NCI-H2196 treated with DMSO at 0.1 percent for 48 hours (cell line): ENCODE results near the gene TINCR.
"Not testable (repeated sequence)": the region's sequence is repeated elsewhere in the genome, so short reads cannot be mapped to it uniquely, and the experiment has no call there.

ENCODE experiments used
- DNase-seq: peaks from one replicate; lab custom pipeline; 2025; ENCODE audit not compliant: unreplicated experiment; lab: John Stamatoyannopoulos, UW

Gene TINCR

GRCh38 chr19:5561559-5561958 is 6.2 kb downstream of the TINCR start:
- DNase-seq, result no peak

GRCh38 chr19:5560156-5560555 is 7.6 kb downstream of the TINCR start:
- no peak for DNase-seq

DNA sequence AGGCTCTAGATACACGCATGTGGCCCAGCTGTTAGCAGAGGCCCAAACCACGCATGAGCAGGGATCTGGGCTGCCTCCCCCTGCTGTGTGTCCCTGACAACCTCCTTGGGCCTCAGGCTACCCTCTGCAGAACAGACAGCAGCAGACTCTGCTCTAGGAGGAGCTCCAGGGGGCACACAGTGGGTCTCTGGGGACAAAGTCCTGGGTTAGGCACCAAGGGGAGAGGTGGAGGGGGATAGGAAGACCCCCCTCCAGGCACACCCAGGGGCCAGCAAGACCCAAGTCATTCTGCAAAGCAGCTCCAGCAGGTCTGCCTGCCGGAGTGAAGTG is 8.0 kb downstream of the TINCR start:
- no peak for DNase-seq

GRCh38 chr19:5558101-5558621 is 9.6 kb downstream of the TINCR start:
- DNase-seq, result no peak

DNA sequence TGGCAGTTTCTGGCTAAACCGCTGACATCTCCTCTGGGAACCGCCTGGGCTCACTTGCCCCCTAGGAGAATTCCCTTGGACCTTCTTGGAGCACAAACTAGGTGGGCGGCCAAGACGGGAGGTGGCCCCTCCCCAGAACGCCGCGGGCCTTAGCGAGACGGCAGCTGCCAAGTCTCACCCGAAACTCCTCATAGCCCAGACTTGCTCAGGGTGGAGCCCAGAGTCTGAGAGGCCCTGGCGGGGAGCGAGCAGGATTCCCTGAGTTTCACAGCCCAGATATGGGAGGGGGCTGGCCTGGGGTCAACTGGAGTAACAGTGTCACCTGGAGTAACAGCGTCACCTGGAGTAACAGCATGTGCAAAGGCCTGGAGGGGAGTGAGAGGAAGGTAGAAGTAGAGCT is 10.1 kb downstream of the TINCR start:
- DNase-seq, result no peak

DNA sequence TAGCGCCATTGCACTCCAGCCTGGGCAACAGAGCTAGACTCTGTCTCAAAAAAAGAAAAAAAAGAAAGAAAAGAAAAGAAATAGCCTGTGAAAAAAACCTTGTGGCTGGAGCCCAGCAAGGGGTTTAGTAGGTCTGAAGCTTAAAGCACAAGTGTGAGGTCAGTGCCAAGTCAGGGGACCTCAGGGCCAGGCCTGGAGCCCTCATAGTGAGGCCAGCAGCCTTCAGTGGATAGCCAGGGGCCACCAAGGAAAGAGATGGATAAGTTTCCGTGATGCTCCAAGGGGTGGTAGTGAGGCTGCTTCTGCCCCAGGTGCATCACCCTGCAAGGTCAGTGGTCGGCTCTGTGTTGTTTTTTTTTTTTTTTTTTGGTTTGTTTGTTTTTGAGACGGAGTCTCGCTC is 12.9 kb downstream of the TINCR start:
- DNase-seq, result no peak

DNA sequence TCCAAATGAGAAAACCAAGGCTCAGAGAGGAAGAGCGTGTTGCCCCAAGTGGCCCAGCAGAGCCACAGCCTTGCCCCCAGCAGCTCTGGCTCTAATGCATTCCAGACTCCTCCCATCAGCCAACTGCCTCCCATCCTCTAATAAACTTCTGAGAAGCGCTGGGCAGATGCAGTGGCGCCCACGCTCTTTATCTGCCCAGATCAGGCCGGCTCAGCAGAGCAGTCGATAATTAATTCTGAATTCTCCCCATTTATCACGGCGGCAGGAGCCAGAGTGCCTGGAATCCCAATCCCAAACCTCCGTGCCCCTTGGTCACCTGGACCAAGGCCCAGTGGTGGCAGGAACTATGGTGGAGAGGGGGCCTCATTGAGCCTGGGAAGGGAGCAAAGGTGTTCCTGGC is 13.9 kb downstream of the TINCR start:
- no peak for DNase-seq

- no peak for DNase-seq
These were observed 19.9 kb downstream of the TINCR start for GRCh38 chr19:5547881-5548280.

- no peak for DNase-seq
These were observed 21.8 kb downstream of the TINCR start for GRCh38 chr19:5545984-5546383.

DNA sequence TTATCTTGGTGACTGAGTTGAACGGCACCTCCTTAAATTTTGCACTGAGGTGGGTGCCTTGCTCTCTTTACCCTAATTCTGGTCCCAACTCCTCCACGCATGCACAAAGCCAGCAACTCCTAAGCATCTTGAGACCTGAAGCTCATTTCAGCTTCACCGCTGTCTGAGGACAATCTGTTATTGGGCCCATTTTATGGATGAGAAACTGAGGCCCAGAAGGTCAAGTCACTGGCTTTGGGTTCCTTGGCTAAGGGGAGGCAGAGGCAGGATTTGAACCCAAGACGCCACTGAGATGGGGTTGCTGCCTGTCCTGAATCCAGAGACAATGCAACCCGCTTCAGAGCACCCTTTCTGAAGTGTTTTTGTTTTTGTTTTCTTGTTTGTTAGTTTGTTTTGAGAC is 22.7 kb downstream of the TINCR start:
- no peak for DNase-seq

- no peak for DNase-seq
These were observed 25.1 kb downstream of the TINCR start for GRCh38 chr19:5542665-5543064.

DNA sequence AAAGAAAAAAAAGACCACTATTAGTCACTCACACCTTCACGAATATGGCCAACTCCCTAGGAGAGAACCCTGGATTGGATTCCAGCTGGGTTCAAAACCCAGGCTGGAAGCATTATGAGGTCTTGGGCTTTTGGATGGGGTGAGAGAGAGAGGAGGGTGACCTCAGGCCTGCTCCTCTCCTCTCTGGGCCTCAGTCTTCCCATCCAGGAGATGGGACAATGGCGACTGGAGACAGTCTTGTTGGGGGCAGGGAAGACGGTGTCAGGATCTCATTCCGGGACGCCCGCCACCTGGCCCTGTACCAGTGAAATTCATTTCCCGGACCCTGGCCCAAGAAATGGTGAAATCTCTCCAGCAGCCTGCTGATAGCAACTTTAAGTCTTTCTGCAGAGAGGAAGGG is 26.3 kb downstream of the TINCR start:
- DNase-seq, result no peak

DNA sequence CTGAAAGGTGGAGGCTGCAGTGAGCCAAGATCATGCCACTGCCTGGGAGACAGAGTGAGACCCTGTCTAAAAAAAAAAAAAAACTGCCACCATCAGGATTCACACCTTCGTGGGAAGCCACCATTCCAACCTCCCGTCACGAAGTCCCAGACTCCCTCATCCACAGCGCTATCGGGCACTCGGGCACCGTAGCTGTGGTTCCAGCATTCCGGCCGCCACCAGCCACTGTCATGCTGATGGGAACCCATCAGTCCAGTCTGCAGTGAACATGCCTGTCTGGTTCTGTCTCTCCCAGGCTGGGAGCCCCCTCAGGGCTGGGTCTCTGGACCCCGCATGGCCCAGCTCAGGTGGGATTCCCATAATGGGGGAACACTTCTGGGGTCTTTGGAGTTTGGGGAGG is 27.5 kb downstream of the TINCR start:
- no peak for DNase-seq

DNA sequence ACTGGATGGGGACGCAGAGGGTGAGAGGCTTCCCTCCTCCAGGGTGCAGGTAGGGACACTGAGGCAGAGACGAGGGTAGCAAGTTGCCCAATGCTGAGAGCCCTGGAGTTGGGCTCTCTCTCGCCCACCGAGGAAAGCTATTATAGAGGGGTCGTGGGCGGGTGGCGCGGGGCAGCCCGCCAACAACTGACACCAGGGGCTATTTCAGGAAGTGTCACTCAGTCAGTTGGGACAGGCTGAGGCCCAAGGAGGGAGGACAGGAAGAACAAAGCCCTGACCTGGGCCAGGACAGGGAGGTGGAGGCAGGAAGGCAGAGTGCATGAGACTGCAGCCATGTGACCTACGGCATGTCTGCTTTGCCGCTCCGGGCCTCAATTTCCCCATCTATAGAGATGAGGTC is 29.9 kb downstream of the TINCR start:
- DNase-seq, result no peak

DNA sequence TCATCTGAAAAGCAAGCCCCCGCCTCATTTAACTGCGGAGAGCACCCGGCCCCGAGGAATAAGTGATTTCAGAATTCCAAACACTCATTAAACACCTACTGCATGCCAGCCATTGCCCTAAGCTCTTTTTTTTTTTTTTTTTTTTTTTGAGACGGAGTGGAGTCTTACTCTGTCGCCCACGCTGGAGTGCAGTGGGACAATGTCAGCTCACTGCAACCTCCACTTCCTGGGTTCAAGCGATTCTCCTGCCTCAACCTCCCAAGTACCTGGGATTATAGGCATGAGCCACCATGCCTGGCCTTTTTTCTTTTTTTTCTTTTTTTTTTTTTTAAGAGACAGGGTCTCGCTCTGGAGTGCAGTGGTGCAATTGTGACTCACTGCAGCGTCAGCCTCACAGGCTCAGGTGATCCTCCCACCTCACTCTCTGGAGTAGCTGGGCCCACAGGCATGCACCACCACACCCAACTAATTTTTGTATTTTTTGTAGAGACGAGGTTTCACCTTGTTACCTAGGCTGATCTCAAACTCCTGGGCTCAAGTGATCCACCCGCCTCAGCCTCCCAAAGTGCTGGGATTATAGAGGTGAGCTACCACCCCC is 30.7 kb downstream of the TINCR start:
- DNase-seq, result not testable (repeated sequence)

DNA sequence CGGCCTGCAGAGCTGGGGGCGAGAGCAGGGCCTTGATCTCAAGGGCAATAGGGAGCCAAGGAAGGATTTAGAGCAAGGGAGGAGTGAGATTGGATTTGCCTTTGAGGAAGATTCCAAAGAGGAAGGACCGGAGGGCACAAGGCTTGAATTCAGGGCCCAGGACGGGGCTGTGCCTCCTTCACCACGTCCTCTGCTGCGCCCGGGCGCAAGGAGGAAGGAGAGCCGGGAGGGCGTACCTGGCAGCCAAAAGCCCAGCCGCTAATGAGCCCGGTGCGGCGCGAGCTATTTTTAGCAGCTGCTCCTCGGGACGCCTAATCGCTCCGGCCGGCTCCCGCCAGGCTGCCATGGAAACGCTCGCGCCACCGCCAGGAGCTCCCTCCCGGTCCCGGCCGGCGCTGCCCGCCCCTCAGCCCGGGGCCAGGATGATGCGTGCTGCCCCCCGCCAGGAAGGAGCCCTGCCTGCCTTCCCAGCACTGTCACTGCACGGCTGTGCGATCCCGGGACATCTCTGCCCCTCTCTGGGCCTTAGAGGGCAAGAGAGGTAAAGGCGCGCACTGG is 31.3 kb downstream of the TINCR start:
- peak; percentile 23 for DNase-seq

DNA sequence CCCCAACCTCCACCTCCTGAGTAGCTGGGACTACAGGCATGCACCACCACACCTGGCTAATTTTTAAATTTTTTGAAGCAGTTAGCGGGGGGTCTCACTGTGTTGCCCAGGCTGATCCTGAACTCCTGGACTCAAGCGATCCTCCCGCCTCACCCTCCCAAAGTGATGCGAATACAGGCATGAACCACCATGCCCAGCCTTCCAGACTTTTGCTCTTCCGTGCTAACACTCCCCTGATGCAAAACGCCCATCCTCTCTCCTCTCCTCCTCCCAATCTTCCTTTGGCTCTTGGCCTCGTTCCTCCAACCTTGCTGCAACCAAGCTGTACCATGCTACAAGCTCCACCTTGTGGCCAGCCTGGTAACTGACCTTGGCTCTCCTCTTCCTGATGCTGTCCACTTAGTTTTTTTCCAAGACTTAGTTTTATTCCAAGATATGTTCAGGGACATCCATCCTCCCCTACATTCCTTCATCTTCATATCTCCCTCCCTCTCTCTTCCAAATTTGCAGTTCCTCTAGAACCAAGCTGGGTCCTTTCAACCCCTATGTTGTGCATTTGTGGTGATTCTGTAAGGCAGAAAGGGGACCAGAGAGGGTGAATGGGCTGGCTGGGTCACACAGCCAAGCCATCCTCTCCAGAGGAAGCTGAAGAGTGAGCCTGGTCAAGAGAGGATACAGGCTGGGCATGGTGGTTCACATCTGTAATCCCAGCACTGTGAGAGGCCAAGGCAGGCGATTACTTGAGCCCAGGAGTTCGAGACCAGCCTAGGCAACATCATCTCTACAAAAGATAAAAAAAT is 32.8 kb downstream of the TINCR start:
- DNase-seq, result no peak

- no peak for DNase-seq
These were observed 34.5 kb downstream of the TINCR start for GRCh38 chr19:5533257-5533656.

- no peak for DNase-seq
These were observed 37.1 kb downstream of the TINCR start for GRCh38 chr19:5530701-5531100.

DNA sequence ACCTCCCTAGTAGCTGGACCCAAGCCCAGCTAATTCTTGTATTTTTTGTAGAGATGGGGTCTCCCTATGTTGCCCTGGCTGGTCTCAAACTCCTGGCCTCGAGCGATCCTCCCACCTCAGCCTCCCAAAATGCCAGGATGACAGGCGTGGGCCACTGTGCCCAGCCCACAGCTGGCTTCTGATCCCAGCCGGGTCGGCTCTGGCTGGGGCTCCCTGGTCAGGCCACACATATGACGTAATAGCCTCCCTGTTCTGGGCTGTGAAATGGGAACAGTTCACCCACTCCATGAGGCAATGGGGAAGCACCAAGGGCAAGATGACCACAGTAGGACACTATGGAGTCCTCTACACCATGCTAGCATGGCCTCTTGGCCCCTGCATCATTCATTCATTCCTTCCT is 41.1 kb downstream of the TINCR start:
- DNase-seq, result no peak

DNA sequence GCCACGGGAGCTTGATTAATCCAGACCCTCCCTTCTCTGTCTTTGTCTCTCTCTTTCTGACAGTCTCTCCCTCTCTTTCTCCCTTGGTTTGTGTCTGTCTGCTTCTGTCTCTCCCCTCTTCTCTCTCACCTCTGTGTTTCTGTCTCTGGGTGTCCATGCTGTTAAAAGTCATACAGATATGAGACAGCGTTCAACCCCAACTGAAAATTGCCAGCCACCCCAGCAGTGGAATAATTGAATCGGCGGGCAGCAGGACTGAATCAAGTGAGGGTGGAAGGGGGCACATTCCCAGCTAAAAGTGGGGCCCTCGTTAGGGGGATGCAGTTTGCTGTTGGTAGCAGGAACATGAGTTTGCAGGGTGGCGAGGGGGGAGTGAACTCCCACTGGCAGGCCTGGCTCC is 43.7 kb downstream of the TINCR start:
- DNase-seq, result no peak

- no peak for DNase-seq
These were observed 45.6 kb downstream of the TINCR start for GRCh38 chr19:5522106-5522505.

DNA sequence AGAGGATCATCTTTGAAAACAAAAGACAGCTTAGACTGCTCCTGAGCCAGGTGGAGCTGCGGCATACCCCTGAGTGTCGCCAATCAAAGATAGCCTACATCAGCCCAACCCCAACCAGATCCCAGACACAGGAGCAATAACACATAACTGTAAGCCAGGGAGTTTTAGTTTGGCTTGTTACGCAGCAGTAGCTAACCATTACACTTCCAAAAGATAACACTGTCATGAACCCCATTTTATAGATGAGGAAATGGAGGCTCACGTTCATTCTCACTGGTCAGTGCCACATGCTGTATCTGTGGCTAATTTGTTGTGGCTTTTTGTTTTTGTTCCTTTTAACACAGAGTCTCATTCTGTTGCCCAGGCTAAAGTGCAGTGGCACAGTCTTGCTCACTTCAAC is 47.3 kb downstream of the TINCR start:
- DNase-seq, result no peak
